HEK293 (cell line): ENCODE data around the gene PDZRN4.

Source experiments
- ZNF274 ChIP-seq, 2 experiments: fragments of 200-500 bp in 1 of 2; fragments of 450-650 bp in 1 of 2; sonication (Bioruptor generic) in 1 of 2; formaldehyde crosslinking in 1 of 2; IDR thresholded peaks; 2 replicates each; pipeline versions ENCODE4 v1.5.1 to v1.6.1; 2014 to 2016; ENCODE audit warnings: borderline replicate concordance in 1 of 2, inconsistent platforms in 1 of 2, low read length in 1 of 2, missing biosample characterization in 1 of 2, missing genetic modification characterization in 1 of 2
- TF ChIP-seq, protein P1 (sequence below): fragments of 450-650 bp; formaldehyde crosslinking; IDR thresholded peaks from 2 replicates; pipeline ENCODE4 v1.5.1; 2016; ENCODE audit warnings: missing biosample characterization, missing genetic modification characterization
- TF ChIP-seq, protein P2 (sequence below): fragments of 450-650 bp; formaldehyde crosslinking; IDR thresholded peaks from 2 replicates; pipeline ENCODE4 v1.5.1; 2016; ENCODE audit warnings: missing biosample characterization, missing genetic modification characterization

DNA sequence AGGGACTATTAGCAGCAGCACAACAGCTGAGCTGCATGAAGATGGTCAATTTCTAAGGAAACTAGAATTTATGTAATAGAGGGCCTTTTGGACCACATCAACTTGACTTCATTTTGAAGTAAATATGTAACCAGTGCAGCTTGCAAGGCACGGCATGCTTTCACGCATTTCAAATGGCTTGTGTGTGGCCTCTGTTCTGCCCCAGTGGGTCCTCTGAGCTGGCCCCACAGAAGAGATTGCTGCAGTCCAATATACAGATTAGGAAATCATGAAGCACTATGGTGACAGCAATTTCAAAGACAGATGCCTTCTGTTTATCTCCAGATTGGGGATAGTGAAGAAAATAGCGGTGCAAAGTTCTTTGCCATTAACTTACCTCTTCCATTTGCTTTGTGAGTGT is 101.4 kb downstream of the PDZRN4 start:
- TF ChIP-seq, protein P1, sequence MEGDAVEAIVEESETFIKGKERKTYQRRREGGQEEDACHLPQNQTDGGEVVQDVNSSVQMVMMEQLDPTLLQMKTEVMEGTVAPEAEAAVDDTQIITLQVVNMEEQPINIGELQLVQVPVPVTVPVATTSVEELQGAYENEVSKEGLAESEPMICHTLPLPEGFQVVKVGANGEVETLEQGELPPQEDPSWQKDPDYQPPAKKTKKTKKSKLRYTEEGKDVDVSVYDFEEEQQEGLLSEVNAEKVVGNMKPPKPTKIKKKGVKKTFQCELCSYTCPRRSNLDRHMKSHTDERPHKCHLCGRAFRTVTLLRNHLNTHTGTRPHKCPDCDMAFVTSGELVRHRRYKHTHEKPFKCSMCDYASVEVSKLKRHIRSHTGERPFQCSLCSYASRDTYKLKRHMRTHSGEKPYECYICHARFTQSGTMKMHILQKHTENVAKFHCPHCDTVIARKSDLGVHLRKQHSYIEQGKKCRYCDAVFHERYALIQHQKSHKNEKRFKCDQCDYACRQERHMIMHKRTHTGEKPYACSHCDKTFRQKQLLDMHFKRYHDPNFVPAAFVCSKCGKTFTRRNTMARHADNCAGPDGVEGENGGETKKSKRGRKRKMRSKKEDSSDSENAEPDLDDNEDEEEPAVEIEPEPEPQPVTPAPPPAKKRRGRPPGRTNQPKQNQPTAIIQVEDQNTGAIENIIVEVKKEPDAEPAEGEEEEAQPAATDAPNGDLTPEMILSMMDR (tag by site-specific recombination): no peak
- TF ChIP-seq, protein P2, sequence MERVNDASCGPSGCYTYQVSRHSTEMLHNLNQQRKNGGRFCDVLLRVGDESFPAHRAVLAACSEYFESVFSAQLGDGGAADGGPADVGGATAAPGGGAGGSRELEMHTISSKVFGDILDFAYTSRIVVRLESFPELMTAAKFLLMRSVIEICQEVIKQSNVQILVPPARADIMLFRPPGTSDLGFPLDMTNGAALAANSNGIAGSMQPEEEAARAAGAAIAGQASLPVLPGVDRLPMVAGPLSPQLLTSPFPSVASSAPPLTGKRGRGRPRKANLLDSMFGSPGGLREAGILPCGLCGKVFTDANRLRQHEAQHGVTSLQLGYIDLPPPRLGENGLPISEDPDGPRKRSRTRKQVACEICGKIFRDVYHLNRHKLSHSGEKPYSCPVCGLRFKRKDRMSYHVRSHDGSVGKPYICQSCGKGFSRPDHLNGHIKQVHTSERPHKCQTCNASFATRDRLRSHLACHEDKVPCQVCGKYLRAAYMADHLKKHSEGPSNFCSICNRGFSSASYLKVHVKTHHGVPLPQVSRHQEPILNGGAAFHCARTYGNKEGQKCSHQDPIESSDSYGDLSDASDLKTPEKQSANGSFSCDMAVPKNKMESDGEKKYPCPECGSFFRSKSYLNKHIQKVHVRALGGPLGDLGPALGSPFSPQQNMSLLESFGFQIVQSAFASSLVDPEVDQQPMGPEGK: no peak
- TF ChIP-seq ZNF274 (IDR thresholded peaks at IDR 0.05; ENCODE audit: low read length) (no peak), ZNF274 (tag by site-specific recombination; IDR thresholded peaks at IDR 0.05; ENCODE audit: borderline replicate concordance) (no peak)
